CD4-positive, alpha-beta T cell (primary cell): ENCODE data around the gene TBX18. TPM values are rescaled to one million over a fixed set of nuclear protein-coding genes. Genes with fewer than 3 reads are reported as not detected.

Experiments
- ATAC-seq: fragments of 200-7000 bp; cut with Tn5 transposase; one replicate; pipeline ENCODE4 v1.10.0; 2022; ENCODE audit warnings: mild to moderate bottlenecking; ENCODE audit not compliant: poor library complexity
- CTCF ChIA-PET: fragments of 350-600 bp; sonication (Branson Sonifier 250); formaldehyde crosslinking; loops from one replicate; lab custom pipeline; 2021; ENCODE audit warnings: antibody characterized with exemption, inconsistent platforms; lab: Charles Lee
- POLR2A ChIA-PET: fragments of 350-600 bp; sonication (Branson Sonifier 250); formaldehyde crosslinking; loops from one replicate; lab custom pipeline; 2021; ENCODE audit warnings: antibody characterized with exemption, inconsistent platforms; lab: Charles Lee
- DNase-seq, 14 experiments: peaks; one replicate each; pipeline ENCODE4 v3.0.0-alpha.2; 2013 to 2020; ENCODE audit warnings: mixed read lengths in 2 of 14
- H3K27ac ChIP-seq, 2 donors: one replicate each; pipeline versions ENCODE4 v1.5.1 to v1.7.0; 2013; ENCODE audit warnings: low read length in 2 of 2, low read depth in 1 of 2, mild to moderate bottlenecking in 1 of 2
- H3K27me3 ChIP-seq, 2 experiments: 1 replicate in 1 of 2; 2 replicates in 1 of 2; pipeline versions ENCODE4 v1.6.1 to v1.7.0; 2013; ENCODE audit warnings: low read length in 2 of 2, control low read depth in 1 of 2, mild to moderate bottlenecking in 1 of 2, moderate library complexity in 1 of 2; ENCODE audit not compliant: insufficient read depth in 2 of 2, control insufficient read depth in 1 of 2
- H3K36me3 ChIP-seq: one replicate; pipeline ENCODE4 v1.6.1; 2013; ENCODE audit warnings: low read length, control low read depth; ENCODE audit not compliant: insufficient read depth
- H3K4me1 ChIP-seq: one replicate; pipeline ENCODE4 v1.6.1; 2013; ENCODE audit warnings: low read length, control low read depth; ENCODE audit not compliant: insufficient read depth
- H3K4me3 ChIP-seq: one replicate; pipeline ENCODE4 v1.5.1; 2013; ENCODE audit warnings: mild to moderate bottlenecking, low read length, moderate library complexity
- H3K9me3 ChIP-seq, 2 experiments: 1 replicate in 1 of 2; 2 replicates in 1 of 2; pipeline versions ENCODE4 v1.6.1 to v1.7.0; 2013; ENCODE audit warnings: low read length in 2 of 2, mild to moderate bottlenecking in 2 of 2, control low read depth in 1 of 2, moderate library complexity in 1 of 2; ENCODE audit not compliant: control insufficient read depth in 1 of 2, insufficient read depth in 1 of 2
- H3K27ac Mint-ChIP-seq: one replicate; pipeline ENCODE4 v1.8.0; 2020; ENCODE audit warnings: mixed read lengths
- H3K27me3 Mint-ChIP-seq: one replicate; pipeline ENCODE4 v1.8.0; 2021; ENCODE audit warnings: mixed read lengths
- H3K36me3 Mint-ChIP-seq: one replicate; pipeline ENCODE4 v1.8.0; 2021; ENCODE audit warnings: low read depth, mixed read lengths
- H3K4me1 Mint-ChIP-seq: one replicate; pipeline ENCODE4 v1.8.0; 2021; ENCODE audit warnings: low read depth, mixed read lengths
- H3K4me3 Mint-ChIP-seq: one replicate; pipeline ENCODE4 v1.8.0; 2020; ENCODE audit warnings: mild to moderate bottlenecking, mixed read lengths
- H3K9me3 Mint-ChIP-seq: one replicate; pipeline ENCODE4 v1.8.0; 2020; ENCODE audit warnings: mixed read lengths
- CTCF ChIP-seq: fragments of 200-600 bp; IDR thresholded peaks from one replicate; pipeline ENCODE4 v1.8.0; 2022; ENCODE audit warnings: antibody characterized with exemption, mild to moderate bottlenecking
- intact Hi-C, 2 experiments: fragments of 100-400 bp; cut with DNase I in 1 of 2; cut with micrococcal nuclease in 1 of 2; formaldehyde crosslinking; loops; one replicate each; pipeline versions ENCODE4 v1.15.1 to v1.9.0; 2023 to 2025; cut with DNase I, micrococcal nuclease
- total RNA-seq, 174 experiments: library from RNA in 2 of 174; stranded (reverse) in 2 of 174; gene quantifications; one replicate each; pipeline ENCODE4 v1.2.3 and lab custom pipeline; 2021 to 2026

Gene TBX18
- total RNA-seq, 2 experiments from 2014 or later = not detected

GRCh38 chr6:84779380-84779779, 15.0 kb upstream of the TBX18 start:
- DNase-seq (no peak), ATAC-seq (no peak)
- CTCF ChIA-PET = no interaction called here
- H3K9me3 Mint-ChIP-seq = no peaks in the 10 kb centered on the region
- peaks cover 6 to 45% of the 10 kb centered on the region in 2 experiments for H3K27me3 ChIP-seq
- TF ChIP-seq CTCF = no peak
- H3K4me1 Mint-ChIP-seq = no peaks in the 10 kb centered on the region
- no peaks in the 10 kb centered on the region for H3K36me3 ChIP-seq
- no peak overlapping the region for H3K27ac Mint-ChIP-seq
- POLR2A ChIA-PET = no interaction called here
- H3K36me3 Mint-ChIP-seq = no peaks in the 10 kb centered on the region
- H3K4me3 ChIP-seq = no peak overlapping the region
- peaks cover 50% of the 10 kb centered on the region for H3K27me3 Mint-ChIP-seq
- H3K9me3 ChIP-seq = peaks cover 0 to 7% of the 10 kb centered on the region in 2 experiments
- no peak overlapping the region for H3K4me3 Mint-ChIP-seq
- intact Hi-C loops = no loop called here
- H3K27ac ChIP-seq = no peak overlapping the region
- H3K4me1 ChIP-seq = no peaks in the 10 kb centered on the region

GRCh38 chr6:84777888-84778287, 13.5 kb upstream of the TBX18 start:
- Histone ChIP-seq H3K27ac (no peak overlapping the region), H3K4me1 (no peaks in the 10 kb centered on the region), H3K4me3 (no peak overlapping the region), H3K27me3 (peaks cover 17 to 60% of the 10 kb centered on the region in 2 experiments), H3K36me3 (no peaks in the 10 kb centered on the region), H3K9me3 (peaks cover 0 to 22% of the 10 kb centered on the region in 2 experiments)
- TF ChIP-seq CTCF = no peak
- H3K9me3 Mint-ChIP-seq = no peaks in the 10 kb centered on the region
- H3K27ac Mint-ChIP-seq = no peak overlapping the region
- ChIA-PET CTCF (no interaction called here), POLR2A (no interaction called here)
- ATAC-seq = no peak
- no peak for DNase-seq
- no peak overlapping the region for H3K4me3 Mint-ChIP-seq
- H3K27me3 Mint-ChIP-seq = peaks cover 58% of the 10 kb centered on the region
- intact Hi-C loops = no loop called here
- no peaks in the 10 kb centered on the region for H3K4me1 Mint-ChIP-seq
- no peaks in the 10 kb centered on the region for H3K36me3 Mint-ChIP-seq

- no peak overlapping the region for H3K27ac Mint-ChIP-seq
- peaks cover 30 to 75% of the 10 kb centered on the region in 2 experiments for H3K27me3 ChIP-seq
- ChIA-PET CTCF (no interaction called here), POLR2A (no interaction called here)
- H3K36me3 ChIP-seq = no peaks in the 10 kb centered on the region
- no peak overlapping the region for H3K4me3 Mint-ChIP-seq
- ATAC-seq = no peak
- DNase-seq = no peak
- H3K4me1 ChIP-seq = no peaks in the 10 kb centered on the region
- no peak overlapping the region for H3K27ac ChIP-seq
- peaks cover 0 to 26% of the 10 kb centered on the region in 2 experiments for H3K9me3 ChIP-seq
- H3K9me3 Mint-ChIP-seq = no peaks in the 10 kb centered on the region
- no peak for TF ChIP-seq CTCF
- H3K27me3 Mint-ChIP-seq = peaks cover 70% of the 10 kb centered on the region
- H3K36me3 Mint-ChIP-seq = no peaks in the 10 kb centered on the region
- H3K4me1 Mint-ChIP-seq = no peaks in the 10 kb centered on the region
- no peak overlapping the region for H3K4me3 ChIP-seq
- intact Hi-C loops = no loop called here
These were observed 12.0 kb upstream of the TBX18 start for GRCh38 chr6:84776392-84776791.
